Ascending aorta (tissue), 2 donors: ENCODE measurements around the gene ZSCAN23. TPM values are rescaled to one million over a fixed set of nuclear protein-coding genes. Genes with fewer than 3 reads are reported as not detected.
A peak's percentile ranks its signal among the peaks of the same experiment; 100 is the strongest.

Experiments used
- DNase-seq, 2 donors: peaks; one replicate each; pipeline ENCODE4 v3.0.0-alpha.2; 2019; ENCODE audit warnings: low spot score in 2 of 2
- H3K27ac ChIP-seq, 2 donors: fragments of 200-600 bp; sonication (generic); one replicate each; pipeline ENCODE4 v1.5.1; 2016 to 2017; ENCODE audit warnings: mild to moderate bottlenecking in 1 of 2
- H3K27me3 ChIP-seq: fragments of 200-600 bp; sonication (generic); one replicate; pipeline ENCODE4 v1.5.1; 2017
- H3K36me3 ChIP-seq, 2 donors: fragments of 200-600 bp; sonication (generic); one replicate each; pipeline ENCODE4 v1.5.1; 2016
- H3K4me1 ChIP-seq, 2 donors: fragments of 200-600 bp; sonication (generic); one replicate each; pipeline ENCODE4 v1.5.1; 2016 to 2017; ENCODE audit warnings: mild to moderate bottlenecking in 1 of 2
- H3K4me3 ChIP-seq, 2 donors: fragments of 200-600 bp; sonication (generic); one replicate each; pipeline ENCODE4 v1.5.1; 2016 to 2017; ENCODE audit warnings: mild to moderate bottlenecking in 1 of 2
- H3K9me3 ChIP-seq, 2 donors: fragments of 200-600 bp; sonication (generic); one replicate each; pipeline ENCODE4 v1.5.1; 2016
- intact Hi-C: fragments of 100-400 bp; cut with DNase I; formaldehyde crosslinking; loops from one replicate; pipeline ENCODE4 v1.15.1; 2023
- total RNA-seq: library from RNA; depleted of rRNA; stranded (reverse); fragments of >200 nt; gene quantifications from one replicate; pipeline ENCODE4 v1.1.0, GENCODE V29; 2016
- TF ChIP-seq, protein P1 (sequence below), 3 experiments: fragments of 200-600 bp in 2 of 3; fragments of 450-650 bp in 1 of 3; sonication (generic) in 2 of 3; IDR thresholded peaks; one replicate each; pipeline ENCODE4 v1.5.1; 2016 to 2019; ENCODE audit warnings: antibody characterized with exemption in 3 of 3, mild to moderate bottlenecking in 1 of 3, moderate library complexity in 1 of 3

The ZSCAN23 gene
- total RNA-seq, 1 donor from 2014 or later, result not detected

DNA sequence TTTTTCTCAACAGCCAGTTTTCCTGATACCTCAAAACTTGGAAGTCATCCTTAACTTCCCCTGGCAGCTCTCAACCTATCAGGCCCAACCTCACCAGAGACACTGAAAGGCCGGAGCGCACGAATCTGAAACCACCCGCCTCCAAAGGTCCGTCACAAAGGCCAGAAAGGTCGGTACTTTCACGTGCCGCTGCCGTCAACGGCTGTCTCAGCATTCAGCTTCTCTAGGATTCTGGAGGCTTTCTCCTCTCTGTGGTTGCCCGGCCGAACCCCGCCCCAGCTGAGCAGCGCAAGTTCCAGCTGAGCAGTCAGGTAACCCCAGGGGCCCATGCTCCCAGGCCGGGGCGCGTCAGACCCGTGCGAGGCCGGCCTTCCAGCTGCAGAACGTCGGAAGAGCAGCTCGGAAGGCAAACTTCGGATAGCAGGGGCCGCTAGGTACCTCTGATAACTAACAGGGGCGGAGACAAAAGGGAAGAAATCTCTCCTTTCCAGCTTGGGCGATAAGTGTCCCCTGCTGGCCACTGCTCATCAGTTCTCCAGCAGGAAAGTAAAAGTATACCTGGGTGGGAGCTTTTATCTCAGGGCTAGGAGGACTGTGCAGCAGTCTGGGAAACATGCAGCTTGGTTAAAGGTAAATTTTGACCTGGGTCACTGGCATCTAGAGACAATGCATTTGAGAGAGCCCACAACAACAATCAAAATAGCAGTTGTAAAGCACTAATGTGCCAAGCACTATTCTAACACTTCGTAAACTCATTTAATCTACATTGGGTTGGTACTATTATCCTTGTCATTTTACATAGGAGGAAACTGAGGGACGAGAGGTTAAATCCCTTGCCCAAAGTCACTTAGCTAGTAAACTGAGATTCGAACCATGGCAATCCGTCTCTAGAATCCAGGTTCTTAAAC, 59.8 kb downstream of the ZSCAN23 start:
- Histone ChIP-seq H3K27ac (peak overlapping the region; percentile 42 to 55), H3K9me3 (peaks cover 0 to 12% of the 10 kb centered on the region in 2 donors)

More for the DNA sequence above, 59.8 kb downstream of the ZSCAN23 start:
- intact Hi-C loops, result no loop called here
- TF ChIP-seq, protein P1, sequence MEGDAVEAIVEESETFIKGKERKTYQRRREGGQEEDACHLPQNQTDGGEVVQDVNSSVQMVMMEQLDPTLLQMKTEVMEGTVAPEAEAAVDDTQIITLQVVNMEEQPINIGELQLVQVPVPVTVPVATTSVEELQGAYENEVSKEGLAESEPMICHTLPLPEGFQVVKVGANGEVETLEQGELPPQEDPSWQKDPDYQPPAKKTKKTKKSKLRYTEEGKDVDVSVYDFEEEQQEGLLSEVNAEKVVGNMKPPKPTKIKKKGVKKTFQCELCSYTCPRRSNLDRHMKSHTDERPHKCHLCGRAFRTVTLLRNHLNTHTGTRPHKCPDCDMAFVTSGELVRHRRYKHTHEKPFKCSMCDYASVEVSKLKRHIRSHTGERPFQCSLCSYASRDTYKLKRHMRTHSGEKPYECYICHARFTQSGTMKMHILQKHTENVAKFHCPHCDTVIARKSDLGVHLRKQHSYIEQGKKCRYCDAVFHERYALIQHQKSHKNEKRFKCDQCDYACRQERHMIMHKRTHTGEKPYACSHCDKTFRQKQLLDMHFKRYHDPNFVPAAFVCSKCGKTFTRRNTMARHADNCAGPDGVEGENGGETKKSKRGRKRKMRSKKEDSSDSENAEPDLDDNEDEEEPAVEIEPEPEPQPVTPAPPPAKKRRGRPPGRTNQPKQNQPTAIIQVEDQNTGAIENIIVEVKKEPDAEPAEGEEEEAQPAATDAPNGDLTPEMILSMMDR (IDR thresholded peaks at IDR 0.05), result peak in 2 of 3 experiments; percentile 4 to 23
- Histone ChIP-seq H3K36me3 (peaks cover 11 to 58% of the 10 kb centered on the region in 2 donors), H3K4me1 (peaks cover 0 to 2% of the 10 kb centered on the region in 2 donors), H3K27me3 (no peaks in the 10 kb centered on the region), H3K4me3 (peak overlapping the region; percentile 51 to 55)
- peak; percentile 59 to 89 for DNase-seq

Other genes with a start within 250 kb of the ZSCAN23 start
- gene ZSCAN9, start 218.2 kb downstream of the ZSCAN23 start, total RNA-seq, result 3.7 TPM
- 3.1 TPM for gene ZKSCAN4, start 191.2 kb downstream of the ZSCAN23 start, total RNA-seq
- gene NKAPL, start 184.2 kb downstream of the ZSCAN23 start, total RNA-seq, result not detected
- 2.6 TPM for gene ZSCAN26, start 176.3 kb downstream of the ZSCAN23 start, total RNA-seq
- 3.0 TPM for gene PGBD1, start 161.9 kb downstream of the ZSCAN23 start, total RNA-seq
- 0.21 TPM for gene ZSCAN31, start 107.3 kb downstream of the ZSCAN23 start, total RNA-seq
- gene ZKSCAN3, start 93.5 kb downstream of the ZSCAN23 start, total RNA-seq, result 0.21 TPM
- gene ZSCAN12, start 43.7 kb downstream of the ZSCAN23 start, total RNA-seq, result 5.3 TPM
- not detected for gene GPX6, start 72.3 kb upstream of the ZSCAN23 start, total RNA-seq
- gene GPX5, start 82.4 kb upstream of the ZSCAN23 start, total RNA-seq, result not detected